GM21528 (cell line): ENCODE results near the gene SYVN1.

ENCODE experiments used
- ATAC-seq: cut with Tn5 transposase; IDR thresholded peaks from one replicate; pipeline ENCODE4 v1.9.1; 2021; ENCODE audit warnings: mild to moderate bottlenecking, moderate library complexity; ENCODE audit not compliant: unreplicated experiment, low FRiP score

The SYVN1 gene

DNA sequence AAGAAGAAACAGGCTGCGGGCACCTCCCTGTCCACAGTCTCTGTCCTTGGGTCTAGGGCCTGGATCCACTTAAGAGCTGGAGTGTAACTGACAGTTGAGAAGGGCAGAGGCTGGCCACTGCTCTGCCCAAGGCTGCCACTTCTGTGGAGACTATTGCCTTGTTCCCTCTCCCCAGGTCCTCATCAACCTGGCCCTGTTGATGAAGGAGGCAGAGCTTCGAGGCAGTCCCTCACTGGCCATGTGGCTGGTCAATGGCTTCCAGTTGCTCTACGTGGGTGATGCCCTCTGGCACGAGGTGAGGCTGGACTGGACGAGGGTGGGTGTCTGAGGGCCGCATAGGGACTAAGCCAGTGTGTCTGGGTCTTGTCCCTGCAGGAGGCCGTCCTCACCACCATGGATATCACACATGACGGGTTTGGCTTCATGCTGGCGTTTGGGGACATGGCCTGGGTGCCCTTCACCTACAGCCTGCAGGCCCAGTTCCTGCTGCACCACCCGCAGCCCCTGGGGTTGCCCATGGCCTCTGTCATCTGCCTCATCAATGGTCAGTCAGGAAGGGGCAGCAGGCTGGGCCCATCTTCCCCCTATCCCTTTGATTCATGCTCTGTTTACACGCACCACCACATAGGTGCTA is 19.7 kb downstream of the SYVN1 start:
- ATAC-seq = no peak

GRCh38 chr11:65113839-65114238 is 20.5 kb downstream of the SYVN1 start:
- no peak for ATAC-seq

- ATAC-seq = no peak
Measured at GRCh38 chr11:65113361-65113756, 21.0 kb downstream of the SYVN1 start.

DNA sequence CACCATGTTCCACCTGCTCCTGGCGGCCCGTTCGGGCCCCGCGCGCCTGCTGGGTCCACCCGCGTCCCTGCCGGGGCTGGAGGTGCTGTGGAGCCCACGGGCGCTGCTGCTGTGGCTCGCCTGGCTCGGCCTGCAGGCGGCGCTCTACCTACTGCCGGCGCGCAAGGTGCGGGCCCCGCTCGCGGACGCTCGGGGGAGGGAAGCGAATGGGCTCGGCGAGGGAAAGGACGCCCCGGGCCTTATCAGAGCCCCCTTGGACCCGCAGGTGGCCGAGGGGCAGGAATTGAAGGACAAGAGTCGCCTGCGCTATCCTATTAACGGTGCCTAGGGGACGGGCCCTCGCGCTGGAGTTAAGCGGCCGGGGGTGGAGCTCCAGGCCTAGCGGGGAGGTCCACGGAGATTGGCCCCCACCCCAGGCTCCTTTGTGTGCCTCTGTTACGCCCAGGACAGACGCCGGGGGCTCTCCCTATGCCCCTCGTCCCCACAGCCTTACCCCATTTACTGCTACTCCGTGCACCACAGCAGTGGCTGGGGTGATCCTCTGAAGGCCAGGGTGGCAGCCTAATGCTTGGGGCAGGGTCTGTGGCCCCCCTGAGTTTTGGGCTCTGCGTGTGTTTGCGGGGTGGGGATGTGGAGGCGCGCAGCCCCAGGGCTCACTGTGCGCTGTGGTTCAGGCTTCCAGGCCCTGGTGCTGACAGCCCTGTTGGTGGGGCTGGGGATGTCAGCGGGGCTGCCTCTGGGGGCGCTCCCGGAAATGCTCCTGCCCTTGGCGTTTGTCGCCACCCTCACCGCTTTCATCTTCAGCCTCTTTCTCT is 21.6 kb downstream of the SYVN1 start:
- no peak for ATAC-seq

DNA sequence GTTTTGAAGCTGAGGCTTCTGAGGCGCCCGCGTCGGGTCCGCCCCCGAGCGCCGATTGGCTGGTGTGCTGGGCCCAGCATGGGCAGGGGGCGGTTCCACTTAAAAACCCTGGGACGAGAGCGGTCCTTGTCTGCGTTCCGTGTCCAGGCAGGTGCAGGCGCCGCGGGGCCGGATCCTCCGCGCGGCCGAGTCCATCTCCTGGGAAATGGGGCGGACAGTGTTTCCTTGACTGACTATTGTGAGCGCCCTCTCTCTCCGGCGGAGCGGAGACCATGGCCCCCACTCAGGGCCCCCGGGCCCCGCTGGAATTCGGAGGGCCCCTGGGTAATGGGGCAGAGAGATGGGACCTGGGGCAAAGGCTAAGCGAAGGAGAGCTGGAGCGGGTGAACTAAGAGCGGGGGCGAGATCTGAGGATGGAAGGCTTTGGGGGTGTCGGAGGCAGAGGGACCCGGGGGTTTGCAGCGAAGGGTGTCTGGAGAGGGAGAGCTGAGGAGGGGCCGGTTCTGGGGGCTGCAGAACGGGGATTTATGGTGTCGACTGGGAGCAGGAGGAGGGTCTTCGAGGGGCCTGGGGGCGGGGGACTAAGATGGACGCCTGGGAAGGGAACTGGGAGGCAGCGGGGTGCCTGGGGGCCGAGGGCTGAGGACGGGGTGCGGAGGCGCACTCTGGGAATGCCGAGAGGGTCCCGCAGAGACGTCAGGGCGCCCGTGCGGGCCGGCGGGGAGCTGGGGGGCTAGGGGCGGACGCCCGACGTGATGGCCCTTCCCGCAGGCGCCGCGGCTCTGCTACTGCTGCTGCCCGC is 22.4 kb downstream of the SYVN1 start, which contains the start of gene TM7SF2:
Gene TM7SF2 (plus strand): TSS at position 129 of the 802 bp plus-strand sequence. CDS start 144 bp downstream, at position 273.
- peak; percentile 34 for ATAC-seq

DNA sequence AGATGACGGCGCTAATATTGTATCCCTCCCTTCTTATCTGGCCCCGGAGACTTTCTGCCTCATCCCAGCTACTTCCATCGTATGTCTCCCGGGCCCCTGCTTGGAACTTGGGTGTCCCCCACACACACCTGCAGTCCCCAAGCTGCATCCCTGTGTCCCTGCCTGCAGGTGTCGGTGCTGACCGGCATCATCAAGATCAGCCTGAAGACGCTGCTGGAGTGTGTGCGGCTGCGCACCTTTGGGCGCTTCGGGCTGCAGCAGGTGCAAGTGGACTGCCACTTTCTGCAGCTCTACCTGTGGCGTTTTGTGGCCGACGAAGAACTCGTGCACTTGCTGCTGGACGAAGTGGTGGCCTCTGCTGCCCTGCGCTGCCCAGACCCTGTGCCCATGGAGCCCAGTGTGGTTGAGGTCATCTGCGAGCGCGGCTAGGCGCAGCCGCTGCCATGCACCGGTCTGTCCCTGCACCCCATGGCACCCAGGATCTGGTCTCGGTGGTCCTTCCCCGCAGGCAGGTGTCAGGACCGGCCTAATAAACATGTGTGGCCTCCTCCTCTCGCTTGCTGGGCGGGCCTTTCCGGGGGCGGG is 23.1 kb downstream of the SYVN1 start:
- ATAC-seq = no peak

DNA sequence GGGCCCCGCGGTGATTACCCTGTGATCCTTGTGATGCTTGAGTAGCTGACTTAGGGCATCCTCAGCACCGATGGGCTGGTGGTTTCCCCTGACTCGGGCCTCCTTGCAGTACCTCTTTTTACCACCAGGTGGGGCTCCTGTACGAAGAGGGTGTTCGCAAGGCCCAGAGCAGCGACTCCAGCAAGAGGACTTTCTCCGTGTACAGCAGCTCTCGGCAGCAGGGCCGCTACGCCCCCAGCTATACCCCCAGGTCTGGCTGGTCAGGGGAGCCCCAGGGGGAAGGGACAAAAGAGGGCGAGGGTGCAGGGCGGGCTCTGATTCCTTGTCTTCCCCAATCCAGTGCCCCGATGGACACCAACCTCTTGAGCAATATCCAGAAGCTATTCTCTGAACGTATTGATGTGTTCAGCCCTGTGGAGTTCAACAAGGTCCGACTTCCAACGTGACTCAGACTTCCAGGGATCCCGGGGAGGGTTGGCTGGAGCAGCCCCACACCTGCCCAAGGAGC is 23.9 kb downstream of the SYVN1 start:
- ATAC-seq = no peak

DNA sequence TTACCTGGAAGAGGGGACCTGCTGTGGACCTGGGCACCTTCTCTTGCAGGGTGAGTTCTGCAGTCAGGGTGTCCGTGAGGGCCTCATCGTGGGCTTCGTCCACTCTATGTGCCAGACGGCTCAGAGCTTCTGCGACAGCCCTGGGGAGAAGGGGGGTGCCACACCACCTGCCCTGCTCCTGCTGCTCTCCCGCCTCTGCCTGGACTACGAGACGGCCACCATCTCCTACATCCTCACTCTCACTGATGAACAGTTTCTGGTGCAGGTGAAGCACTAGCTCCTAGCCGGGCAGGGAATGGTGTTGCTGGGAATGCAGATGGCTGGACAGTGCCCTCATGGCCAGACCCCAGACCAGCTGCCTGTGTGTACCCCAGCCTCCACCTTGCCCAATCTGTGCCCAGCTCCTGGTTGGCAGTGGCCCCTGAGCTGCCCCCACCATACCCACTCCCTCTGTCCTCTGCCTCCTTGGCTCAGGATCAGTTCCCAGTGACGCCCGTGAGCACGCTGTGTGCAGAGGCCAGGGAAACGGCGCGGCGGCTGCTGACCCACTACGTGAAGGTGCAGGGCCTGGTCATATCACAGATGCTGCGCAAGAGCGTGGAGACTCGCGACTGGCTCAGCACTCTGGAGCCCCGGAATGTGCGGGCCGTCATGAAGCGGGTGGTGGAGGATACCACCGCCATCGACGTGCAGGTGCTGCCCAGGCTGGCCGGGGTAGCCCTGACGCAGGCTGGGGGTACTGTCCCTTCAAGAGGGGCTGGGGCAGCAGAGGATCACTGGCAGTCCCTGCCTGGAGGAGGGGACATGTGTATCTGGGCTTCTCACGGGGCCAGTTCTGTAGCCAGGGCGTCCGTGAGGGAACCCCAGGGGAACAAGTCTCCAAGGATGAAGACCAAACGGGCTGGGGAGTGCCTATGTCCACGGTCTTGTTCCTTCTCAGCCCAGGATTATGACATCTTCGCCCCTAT is 24.8 kb downstream of the SYVN1 start:
- no peak for ATAC-seq

DNA sequence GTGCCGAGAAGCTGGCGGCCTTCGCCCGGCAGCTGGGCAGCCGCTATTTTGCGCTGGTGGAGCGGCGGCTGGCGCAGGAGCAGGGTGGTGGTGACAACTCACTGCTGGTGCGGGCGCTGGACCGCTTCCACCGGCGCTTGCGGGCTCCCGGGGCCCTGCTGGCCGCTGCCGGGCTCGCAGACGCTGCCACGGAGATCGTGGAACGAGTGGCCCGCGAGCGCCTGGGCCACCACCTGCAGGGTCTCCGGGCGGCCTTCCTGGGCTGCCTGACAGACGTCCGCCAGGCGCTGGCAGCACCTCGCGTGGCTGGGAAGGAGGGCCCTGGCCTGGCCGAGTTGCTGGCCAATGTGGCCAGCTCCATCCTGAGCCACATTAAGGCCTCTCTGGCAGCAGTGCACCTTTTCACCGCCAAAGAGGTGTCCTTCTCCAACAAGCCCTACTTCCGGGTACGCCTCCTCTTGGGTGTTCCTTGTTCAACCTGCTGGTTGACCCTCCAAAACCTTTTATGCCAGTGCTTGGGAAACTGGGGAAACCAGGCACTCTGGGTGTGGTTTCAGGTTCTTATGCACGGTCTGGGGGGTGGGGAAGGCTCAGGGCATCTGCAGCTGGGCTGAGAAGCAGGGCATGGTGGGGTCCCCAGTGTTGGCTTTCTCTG is 25.7 kb downstream of the SYVN1 start:
- ATAC-seq = no peak

DNA sequence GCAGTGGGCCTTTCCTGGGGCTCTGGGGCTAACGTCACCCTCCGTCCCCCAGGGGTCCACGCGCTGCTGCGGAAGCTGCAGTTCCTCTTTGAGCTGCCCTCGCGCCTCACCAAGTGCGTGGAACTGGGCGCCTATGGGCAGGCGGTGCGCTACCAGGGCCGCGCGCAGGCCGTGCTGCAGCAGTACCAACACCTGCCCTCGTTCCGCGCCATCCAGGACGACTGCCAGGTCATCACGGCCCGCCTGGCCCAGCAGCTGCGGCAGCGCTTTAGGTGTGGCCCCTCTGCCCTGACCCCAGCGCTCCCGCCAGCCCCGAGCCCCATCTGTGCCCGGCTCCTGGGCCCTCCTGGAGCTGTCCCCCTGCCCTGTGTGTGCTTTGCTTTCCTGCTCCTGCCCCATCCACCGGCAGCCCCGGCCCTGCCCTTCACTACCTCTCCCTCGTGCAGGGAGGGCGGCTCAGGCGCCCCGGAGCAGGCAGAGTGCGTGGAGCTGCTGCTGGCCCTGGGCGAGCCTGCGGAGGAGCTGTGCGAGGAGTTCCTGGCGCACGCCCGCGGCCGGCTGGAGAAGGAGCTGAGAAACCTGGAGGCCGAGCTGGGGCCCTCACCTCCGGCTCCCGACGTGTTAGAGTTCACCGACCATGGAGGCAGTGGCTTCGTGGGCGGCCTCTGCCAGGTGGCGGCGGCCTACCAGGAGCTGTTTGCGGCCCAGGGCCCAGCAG is 26.4 kb downstream of the SYVN1 start:
- no peak for ATAC-seq

DNA sequence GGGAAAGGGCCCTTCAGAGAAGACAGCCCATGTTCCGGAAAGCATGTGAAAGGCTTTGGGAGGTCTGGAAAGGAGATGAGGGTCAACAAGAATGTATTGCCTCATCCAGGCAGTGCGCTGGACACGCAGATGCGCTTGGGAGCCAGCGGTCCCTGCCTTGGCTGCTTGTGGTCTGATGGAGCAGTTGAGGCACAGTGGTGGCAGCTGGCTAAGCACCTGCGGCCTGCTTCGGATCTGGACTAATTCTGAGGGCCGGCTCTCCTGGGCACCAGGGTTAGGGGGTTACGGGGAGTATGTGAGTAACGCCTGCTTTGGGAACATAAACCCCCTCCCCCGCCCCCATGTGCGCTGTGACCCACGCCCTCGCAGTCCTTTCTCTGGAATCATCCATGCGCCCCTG is 27.2 kb downstream of the SYVN1 start:
- no peak for ATAC-seq

DNA sequence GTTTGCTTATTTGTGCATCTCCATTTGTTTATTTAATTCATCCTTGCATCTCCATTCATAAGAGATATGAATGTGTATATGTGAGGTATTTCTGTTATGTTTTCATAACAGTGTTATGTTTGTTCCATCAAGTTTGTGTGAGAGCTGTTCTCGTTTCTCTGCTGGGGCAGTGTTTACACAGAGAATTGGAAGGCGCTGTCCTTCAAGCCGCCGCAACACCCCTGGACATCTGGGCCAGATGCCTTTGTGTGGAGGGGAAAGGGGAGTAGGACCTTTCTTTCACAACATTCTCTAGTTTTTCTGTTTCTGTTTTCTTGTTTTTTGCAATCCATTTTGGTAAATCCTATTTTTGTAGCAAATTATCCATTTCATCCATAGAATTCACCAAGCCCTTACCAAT is 29.7 kb downstream of the SYVN1 start:
- ATAC-seq = no peak

DNA sequence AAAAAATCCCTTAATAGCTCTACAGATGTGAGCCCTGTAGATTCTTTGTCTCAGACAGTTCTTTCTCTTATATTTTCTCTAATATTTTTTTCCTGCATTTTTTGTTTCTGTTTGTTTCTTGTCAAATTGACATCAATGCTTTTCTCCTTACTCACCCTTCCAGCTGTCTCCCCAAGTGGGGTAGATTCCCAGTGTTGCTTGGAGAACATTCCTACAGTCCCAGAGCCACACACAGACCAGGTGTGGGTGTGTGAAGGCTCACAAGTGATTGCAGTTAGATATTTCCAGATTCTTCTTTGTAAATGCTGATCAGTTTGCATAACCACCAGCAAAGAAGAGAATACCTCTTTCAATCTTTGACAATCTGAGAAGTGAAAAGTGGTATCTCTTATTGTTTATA is 30.8 kb downstream of the SYVN1 start:
- ATAC-seq = no peak

GRCh38 chr11:65102142-65103095 is 31.9 kb downstream of the SYVN1 start:
- ATAC-seq = no peak

DNA sequence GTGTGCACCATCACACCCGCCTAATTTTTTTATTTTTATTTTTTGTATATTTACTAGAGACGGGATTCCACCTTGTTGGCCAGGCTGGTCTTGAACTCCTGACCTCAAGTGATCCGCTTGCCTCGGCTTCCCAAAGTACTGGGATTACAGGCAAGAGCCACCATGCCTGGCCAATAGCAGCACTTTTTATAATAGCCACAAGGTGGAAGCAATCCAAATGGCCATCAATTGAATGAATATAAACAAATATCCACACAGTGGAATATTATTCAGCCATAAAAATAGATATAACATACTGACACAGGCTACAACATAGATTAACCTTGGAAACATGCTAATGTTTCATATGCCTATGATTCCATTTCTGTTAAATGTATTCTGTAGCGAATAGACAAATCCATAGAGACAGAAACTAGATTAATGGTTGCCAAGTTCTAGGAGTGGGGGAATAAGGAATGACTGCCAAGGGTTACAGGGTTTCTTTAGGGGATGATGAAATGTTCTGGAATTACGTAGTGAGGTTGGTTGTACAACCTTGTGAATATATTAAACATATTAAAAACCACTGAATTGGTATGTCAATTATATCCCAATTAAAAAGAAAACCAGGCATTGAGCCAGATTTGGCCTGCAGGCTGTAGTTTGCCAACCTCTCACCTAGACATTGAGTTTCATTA is 33.5 kb downstream of the SYVN1 start:
- no peak for ATAC-seq

DNA sequence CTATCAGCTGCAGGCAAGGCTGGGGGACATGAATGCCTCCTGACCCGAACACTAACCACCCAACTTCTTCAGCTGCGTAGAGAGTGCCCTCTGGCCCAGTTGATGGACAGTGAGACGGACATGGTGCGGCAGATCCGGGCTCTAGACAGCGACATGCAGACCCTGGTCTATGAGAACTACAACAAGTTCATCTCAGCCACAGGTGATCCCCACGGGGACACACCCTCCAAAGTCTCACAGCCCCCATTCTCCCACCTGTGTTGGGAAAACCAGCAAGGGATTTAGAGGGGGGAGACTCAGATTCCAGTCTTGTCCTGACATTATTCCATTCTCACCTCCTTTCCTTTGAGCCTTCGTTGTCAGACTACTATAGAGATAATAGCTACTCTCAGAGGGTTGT is 37.4 kb downstream of the SYVN1 start:
- no peak for ATAC-seq
